Panc1 (cell line): ENCODE data around the gene FGD3. TPM values are rescaled to one million over a fixed set of nuclear protein-coding genes. Genes with fewer than 3 reads are reported as not detected.

Source experiments
- ATAC-seq: fragments of 200-7000 bp; cut with Tn5 transposase; 2 replicates; pipeline ENCODE4 v1.9.1; 2020; ENCODE audit warnings: mild to moderate bottlenecking, moderate library complexity
- BruUV-seq: library from RNA; stranded (reverse); fragments of 400-500 nt; replicated peaks from 2 replicates; lab custom pipeline; 2021; lab: Mats Ljungman, UMichigan
- CTCF ChIA-PET: fragments of 300-600 bp; sonication (Branson Sonifier 250); formaldehyde crosslinking; loops from one replicate; lab custom pipeline; 2022; ENCODE audit warnings: antibody characterized with exemption; lab: Charles Lee
- POLR2A ChIA-PET: fragments of 300-600 bp; sonication (Branson Sonifier 250); formaldehyde crosslinking; loops from one replicate; lab custom pipeline; 2022; ENCODE audit warnings: antibody characterized with exemption; lab: Charles Lee
- DNase-seq: peaks from one replicate; pipeline ENCODE4 v3.0.0-alpha.2; 2010; ENCODE audit warnings: low read depth, low spot score
- H3K27ac ChIP-seq: 2 replicates; pipeline ENCODE4 v1.5.1; 2011; ENCODE audit warnings: mild to moderate bottlenecking, low read length, inconsistent platforms
- H3K27me3 ChIP-seq: fragments of 200-500 bp; sonication (Bioruptor generic); 2 replicates; pipeline ENCODE4 v1.6.0; 2014; ENCODE audit warnings: low read length, inconsistent platforms; ENCODE audit not compliant: control insufficient read depth, insufficient read depth
- H3K36me3 ChIP-seq: fragments of 200-500 bp; sonication (Bioruptor generic); 2 replicates; pipeline ENCODE4 v1.5.1; 2014; ENCODE audit warnings: inconsistent platforms, mild to moderate bottlenecking, low read length, moderate library complexity; ENCODE audit not compliant: control insufficient read depth, insufficient read depth
- H3K4me1 ChIP-seq: 2 replicates; pipeline ENCODE4 v1.5.1; 2011; ENCODE audit warnings: inconsistent platforms, mild to moderate bottlenecking, low read length, moderate library complexity; ENCODE audit not compliant: control insufficient read depth, insufficient read depth
- H3K4me3 ChIP-seq, 2 experiments: 2 replicates each; pipeline ENCODE4 v1.5.1; 2011 to 2012; ENCODE audit warnings: low read depth in 2 of 2, low read length in 2 of 2, mild to moderate bottlenecking in 2 of 2, inconsistent platforms in 1 of 2, moderate library complexity in 1 of 2
- H3K9me3 ChIP-seq: fragments of 200-500 bp; sonication (Bioruptor generic); 2 replicates; pipeline ENCODE4 v1.5.1; 2014; ENCODE audit warnings: low read depth, mild to moderate bottlenecking, inconsistent platforms, low read length, moderate library complexity; ENCODE audit not compliant: control insufficient read depth, insufficient read depth
- POLR2AphosphoS5 ChIP-seq: IDR thresholded peaks from 2 replicates; pipeline ENCODE4 v1.6.1; 2012; ENCODE audit warnings: mild to moderate bottlenecking, low read depth, low read length, moderate library complexity
- SIN3A ChIP-seq: IDR thresholded peaks from 2 replicates; pipeline ENCODE4 v1.6.1; 2012; ENCODE audit warnings: low read depth, mild to moderate bottlenecking, low read length, moderate library complexity, borderline replicate concordance; ENCODE audit not compliant: insufficient read depth
- TCF7L2 ChIP-seq: IDR thresholded peaks from 2 replicates; pipeline ENCODE4 v1.6.1; 2011; ENCODE audit warnings: mild to moderate bottlenecking, low read depth, low read length, inconsistent platforms
- in situ Hi-C: cut with HindIII; loops from 2 replicates; pipeline ENCODE4 v1.10.0; 2016; ENCODE audit warnings: low sequenced_read_pairs, low pct_unique_long_range_greater_than_20kb
- intact Hi-C: fragments of 100-400 bp; cut with micrococcal nuclease; formaldehyde crosslinking; loops from one replicate; pipeline ENCODE4 v1.10.0; 2022; ENCODE audit not compliant: unreplicated experiment
- total RNA-seq: library from RNA; stranded (reverse); gene quantifications from one replicate; pipeline ENCODE4 v1.2.1, GENCODE V29; 2021; ENCODE audit not compliant: unreplicated experiment
- TF ChIP-seq, protein P1 (sequence below), 2 experiments: IDR thresholded peaks; 2 replicates each; pipeline ENCODE4 v1.6.1; 2011 to 2012; ENCODE audit warnings: low read depth in 2 of 2, control low read depth in 1 of 2, low read length in 1 of 2, mild to moderate bottlenecking in 1 of 2, moderate library complexity in 1 of 2; ENCODE audit not compliant: insufficient read depth in 1 of 2
- TF ChIP-seq, protein P2 (sequence below): fragments of 450-650 bp; IDR thresholded peaks from 2 replicates; pipeline ENCODE4 v1.5.1; 2017; ENCODE audit warnings: mild to moderate bottlenecking

FGD3 gene
- total RNA-seq, 1 experiment from 2014 or later, result 0.80 TPM

DNA sequence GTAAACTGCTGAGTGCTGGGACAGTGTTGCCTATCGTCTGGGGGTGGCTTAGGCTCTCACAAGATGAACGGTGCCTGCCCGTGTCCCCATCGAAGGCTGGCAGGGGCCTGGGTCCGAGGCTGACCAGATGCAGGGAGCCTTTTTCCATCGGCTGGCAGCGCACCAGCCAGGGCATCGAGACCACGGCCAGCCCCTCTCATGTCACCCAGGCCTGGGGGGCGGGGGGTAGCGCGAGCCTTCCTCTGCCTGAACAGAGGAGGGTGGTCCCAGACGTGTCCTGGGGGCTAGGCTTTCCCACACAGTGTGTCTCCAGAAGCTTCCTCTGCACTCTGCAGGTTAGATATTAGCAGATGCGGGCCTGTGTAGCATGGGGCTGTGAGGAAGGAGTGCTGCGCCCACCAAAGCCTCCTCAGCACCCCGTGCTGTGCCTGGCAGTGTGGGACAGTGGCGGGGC is 17.3 kb downstream of the FGD3 start:
- H3K4me1 ChIP-seq, result no peaks in the 10 kb centered on the region
- H3K4me3 ChIP-seq, result no peak overlapping the region
- in situ Hi-C loops (no loop called here), intact Hi-C loops (no loop called here)
- ChIA-PET CTCF (no interaction called here), POLR2A (no interaction called here)
- BruUV-seq, result no TSS peak
- no peak for ATAC-seq
- H3K27me3 ChIP-seq, result no peaks in the 10 kb centered on the region
- TF ChIP-seq TCF7L2 (no peak), SIN3A (no peak), POLR2AphosphoS5 (no peak)
- TF ChIP-seq, protein P1, sequence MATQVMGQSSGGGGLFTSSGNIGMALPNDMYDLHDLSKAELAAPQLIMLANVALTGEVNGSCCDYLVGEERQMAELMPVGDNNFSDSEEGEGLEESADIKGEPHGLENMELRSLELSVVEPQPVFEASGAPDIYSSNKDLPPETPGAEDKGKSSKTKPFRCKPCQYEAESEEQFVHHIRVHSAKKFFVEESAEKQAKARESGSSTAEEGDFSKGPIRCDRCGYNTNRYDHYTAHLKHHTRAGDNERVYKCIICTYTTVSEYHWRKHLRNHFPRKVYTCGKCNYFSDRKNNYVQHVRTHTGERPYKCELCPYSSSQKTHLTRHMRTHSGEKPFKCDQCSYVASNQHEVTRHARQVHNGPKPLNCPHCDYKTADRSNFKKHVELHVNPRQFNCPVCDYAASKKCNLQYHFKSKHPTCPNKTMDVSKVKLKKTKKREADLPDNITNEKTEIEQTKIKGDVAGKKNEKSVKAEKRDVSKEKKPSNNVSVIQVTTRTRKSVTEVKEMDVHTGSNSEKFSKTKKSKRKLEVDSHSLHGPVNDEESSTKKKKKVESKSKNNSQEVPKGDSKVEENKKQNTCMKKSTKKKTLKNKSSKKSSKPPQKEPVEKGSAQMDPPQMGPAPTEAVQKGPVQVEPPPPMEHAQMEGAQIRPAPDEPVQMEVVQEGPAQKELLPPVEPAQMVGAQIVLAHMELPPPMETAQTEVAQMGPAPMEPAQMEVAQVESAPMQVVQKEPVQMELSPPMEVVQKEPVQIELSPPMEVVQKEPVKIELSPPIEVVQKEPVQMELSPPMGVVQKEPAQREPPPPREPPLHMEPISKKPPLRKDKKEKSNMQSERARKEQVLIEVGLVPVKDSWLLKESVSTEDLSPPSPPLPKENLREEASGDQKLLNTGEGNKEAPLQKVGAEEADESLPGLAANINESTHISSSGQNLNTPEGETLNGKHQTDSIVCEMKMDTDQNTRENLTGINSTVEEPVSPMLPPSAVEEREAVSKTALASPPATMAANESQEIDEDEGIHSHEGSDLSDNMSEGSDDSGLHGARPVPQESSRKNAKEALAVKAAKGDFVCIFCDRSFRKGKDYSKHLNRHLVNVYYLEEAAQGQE (IDR thresholded peaks at IDR 0.05; ENCODE audit: insufficient read depth in 1 of 2, low read depth in 2 of 2, low read length in 1 of 2), result no peak
- TF ChIP-seq, protein P2, sequence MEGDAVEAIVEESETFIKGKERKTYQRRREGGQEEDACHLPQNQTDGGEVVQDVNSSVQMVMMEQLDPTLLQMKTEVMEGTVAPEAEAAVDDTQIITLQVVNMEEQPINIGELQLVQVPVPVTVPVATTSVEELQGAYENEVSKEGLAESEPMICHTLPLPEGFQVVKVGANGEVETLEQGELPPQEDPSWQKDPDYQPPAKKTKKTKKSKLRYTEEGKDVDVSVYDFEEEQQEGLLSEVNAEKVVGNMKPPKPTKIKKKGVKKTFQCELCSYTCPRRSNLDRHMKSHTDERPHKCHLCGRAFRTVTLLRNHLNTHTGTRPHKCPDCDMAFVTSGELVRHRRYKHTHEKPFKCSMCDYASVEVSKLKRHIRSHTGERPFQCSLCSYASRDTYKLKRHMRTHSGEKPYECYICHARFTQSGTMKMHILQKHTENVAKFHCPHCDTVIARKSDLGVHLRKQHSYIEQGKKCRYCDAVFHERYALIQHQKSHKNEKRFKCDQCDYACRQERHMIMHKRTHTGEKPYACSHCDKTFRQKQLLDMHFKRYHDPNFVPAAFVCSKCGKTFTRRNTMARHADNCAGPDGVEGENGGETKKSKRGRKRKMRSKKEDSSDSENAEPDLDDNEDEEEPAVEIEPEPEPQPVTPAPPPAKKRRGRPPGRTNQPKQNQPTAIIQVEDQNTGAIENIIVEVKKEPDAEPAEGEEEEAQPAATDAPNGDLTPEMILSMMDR, result no peak
- H3K9me3 ChIP-seq, result no peaks in the 10 kb centered on the region
- DNase-seq, result no peak
- H3K36me3 ChIP-seq, result no peaks in the 10 kb centered on the region
- H3K27ac ChIP-seq, result no peak overlapping the region

DNA sequence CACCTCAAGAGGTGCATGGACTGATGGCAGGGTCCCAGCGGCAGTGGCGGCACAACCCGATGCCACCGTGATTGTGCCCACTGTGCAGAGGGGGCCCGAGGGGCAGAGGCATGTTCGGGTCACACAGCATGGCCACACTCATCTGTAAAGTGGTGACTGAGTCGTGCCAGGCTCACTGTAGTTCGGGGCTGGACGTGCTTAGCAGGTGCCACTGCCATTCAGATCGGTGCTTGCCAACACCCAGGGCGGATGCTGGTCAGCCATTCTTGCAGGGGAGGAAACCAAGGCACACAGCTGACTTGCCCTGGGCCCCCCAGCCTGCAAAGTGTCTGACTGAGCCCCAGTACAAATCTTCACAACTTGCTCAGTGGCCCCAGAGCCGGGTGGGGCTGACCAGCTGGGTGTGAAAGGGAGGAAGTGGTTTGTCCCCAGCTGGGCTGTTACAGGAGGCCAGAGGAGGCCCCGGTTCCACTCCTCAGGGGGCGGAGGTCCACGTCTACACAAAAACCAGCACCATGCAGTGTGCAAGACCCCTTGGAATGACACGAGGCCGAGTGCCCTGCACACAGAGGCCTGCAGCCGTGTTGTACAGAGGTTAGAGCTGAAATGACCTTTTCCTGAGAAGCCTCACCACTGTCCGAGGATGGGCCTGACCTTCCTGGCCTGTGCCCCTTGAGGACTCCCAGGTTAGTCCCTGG is 17.9 kb downstream of the FGD3 start:
- Histone ChIP-seq H3K36me3 (no peaks in the 10 kb centered on the region), H3K4me1 (no peaks in the 10 kb centered on the region), H3K27ac (no peak overlapping the region), H3K27me3 (no peaks in the 10 kb centered on the region), H3K4me3 (no peak overlapping the region), H3K9me3 (no peaks in the 10 kb centered on the region)
- TF ChIP-seq SIN3A, result no peak
- TF ChIP-seq, protein P2, result no peak
- no peak for TF ChIP-seq TCF7L2
- TF ChIP-seq, protein P1 (IDR thresholded peaks at IDR 0.05; ENCODE audit: insufficient read depth in 1 of 2, low read depth in 2 of 2, low read length in 1 of 2), result no peak
- TF ChIP-seq POLR2AphosphoS5, result no peak
- ChIA-PET CTCF (no interaction called here), POLR2A (no interaction called here)
- DNase-seq (no peak), ATAC-seq (no peak)
- intact Hi-C loops, result no loop called here
- in situ Hi-C loops, result no loop called here
- BruUV-seq, result no TSS peak
